HUDEP-2 (cell line): ENCODE data around the gene UBE2S.
"Not testable (repeated sequence)": the region's sequence is repeated elsewhere in the genome, so short reads cannot be mapped to it uniquely, and the experiment has no call there.

Experiments
- DNase-seq, 76 experiments: peaks; one replicate each; lab custom pipeline; 2025; ENCODE audit not compliant: unreplicated experiment in 76 of 76; lab: John Stamatoyannopoulos, UW

UBE2S gene

DNA sequence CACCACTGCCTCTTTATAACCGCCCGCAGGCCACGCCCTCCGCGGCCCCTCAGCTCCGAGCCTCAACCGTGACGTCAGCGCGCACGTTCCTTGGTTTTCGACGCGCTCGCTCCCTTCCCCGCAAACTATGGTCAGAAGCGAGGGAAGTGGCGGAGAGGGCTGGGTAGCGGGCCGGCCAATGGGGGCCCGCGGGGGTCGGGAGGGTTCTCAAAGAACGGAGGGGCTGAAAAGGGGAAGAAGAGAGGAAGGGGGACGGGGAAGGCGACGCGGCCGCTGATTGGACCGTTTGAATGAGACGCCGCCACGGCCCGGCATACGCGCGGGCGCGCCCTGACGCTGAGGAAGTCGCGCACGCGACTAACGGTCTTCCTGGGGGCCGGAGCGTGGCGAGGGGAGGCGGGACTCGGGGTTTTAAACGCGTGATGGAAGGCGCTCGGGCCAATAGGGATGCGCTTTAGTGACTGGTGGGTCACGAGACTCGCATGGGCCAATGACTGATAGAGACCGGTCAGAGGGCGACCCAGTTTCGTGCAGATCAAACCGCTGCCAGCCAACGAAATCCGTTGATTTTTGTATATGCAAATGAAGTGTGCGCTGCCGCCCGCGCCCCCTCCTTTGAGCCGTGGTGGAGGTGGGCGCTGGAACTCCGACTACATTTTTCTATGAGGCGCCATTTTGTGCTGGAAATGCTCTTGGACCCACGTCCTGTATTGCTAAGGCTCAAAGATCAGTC is 378 bp upstream of the UBE2S start:
- peak; percentile 90 to 100 (median 99) for DNase-seq

GRCh38 chr19:55406826-55407549 is 600 bp downstream of the UBE2S start:
- DNase-seq: peak in 36 of 76 experiments; percentile 19 to 65 (median 42)

DNA sequence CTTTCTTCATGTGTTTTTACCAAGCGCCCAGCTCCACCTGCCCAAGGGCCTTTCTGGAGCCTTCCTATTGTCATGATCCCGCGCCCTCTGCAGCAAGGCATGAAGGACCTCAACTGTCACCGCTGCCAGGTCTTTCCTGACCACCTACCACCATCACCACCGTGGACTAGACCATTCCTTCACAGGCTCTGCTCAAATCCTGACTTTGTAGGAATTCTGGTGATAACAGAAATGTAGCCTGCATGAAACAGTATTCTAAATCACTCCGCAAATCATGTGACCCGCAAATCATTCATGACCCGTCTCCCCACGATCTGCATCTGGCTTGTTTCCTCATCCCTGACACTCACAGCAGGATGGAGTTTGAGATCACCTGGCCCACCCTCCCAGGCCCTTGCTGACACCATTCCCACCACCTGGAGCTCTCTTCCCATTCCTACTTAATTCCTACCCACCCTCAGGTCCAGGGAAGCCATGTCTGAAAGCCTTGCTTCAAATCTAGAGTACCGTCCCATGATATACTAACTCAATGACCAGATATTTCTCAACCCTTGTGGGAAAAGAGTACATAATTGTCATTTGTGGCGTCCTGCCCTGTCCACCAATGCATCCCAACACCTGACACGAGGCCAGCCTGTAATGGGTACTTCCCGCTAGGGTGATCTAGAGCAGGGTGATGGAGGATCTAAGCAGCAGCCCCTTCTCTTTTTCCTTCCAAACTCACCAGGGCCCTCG is 1.3 kb downstream of the UBE2S start:
- DNase-seq: no peak

DNA sequence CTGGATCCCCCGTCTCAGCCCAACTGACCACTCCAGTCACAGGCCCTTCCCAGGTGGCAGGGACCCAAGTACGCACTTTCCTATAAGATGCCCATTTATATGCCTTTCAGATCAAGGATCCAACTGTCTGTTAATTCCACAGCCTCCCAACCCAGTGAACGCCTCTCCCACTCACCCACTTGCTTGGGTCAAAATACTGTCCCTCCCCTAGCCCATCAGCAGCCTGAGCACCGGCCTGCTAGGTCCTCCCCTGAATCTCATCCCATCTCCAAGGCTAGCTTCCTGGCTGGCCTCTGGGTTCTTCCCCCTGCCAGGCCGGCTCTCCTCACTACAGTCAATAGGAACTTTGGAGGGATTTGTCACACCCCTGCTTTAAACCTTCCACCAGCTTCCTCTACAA is 1.9 kb downstream of the UBE2S start:
- DNase-seq: no peak

- DNase-seq: no peak
These were observed 5.1 kb downstream of the UBE2S start for GRCh38 chr19:55402509-55402908.

DNA sequence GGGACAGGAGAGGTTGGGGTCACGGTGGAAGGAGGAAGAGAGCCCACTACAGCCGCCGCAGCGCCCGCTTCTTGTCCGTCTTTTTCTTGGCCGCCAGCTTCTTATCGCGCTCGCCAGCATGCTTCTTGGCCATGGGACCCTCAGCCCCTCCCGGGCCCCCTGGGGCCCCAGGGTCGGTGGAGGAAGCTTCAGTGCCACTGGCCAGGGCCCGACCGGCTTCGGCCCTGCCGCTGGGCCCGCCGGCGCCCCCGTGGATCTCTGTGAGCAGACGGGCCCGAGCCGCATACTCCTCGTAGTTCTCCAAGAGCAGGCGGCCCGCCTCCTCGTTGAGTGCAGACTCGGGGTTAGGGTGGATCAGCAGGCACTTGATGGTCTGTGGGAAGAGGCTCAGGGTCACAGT is 6.2 kb downstream of the UBE2S start:
- DNase-seq: not testable (repeated sequence)

- no peak for DNase-seq
These were observed 7.1 kb downstream of the UBE2S start for GRCh38 chr19:55400281-55401087.

GRCh38 chr19:55398200-55398925 is 9.2 kb downstream of the UBE2S start:
- DNase-seq: no peak

DNA sequence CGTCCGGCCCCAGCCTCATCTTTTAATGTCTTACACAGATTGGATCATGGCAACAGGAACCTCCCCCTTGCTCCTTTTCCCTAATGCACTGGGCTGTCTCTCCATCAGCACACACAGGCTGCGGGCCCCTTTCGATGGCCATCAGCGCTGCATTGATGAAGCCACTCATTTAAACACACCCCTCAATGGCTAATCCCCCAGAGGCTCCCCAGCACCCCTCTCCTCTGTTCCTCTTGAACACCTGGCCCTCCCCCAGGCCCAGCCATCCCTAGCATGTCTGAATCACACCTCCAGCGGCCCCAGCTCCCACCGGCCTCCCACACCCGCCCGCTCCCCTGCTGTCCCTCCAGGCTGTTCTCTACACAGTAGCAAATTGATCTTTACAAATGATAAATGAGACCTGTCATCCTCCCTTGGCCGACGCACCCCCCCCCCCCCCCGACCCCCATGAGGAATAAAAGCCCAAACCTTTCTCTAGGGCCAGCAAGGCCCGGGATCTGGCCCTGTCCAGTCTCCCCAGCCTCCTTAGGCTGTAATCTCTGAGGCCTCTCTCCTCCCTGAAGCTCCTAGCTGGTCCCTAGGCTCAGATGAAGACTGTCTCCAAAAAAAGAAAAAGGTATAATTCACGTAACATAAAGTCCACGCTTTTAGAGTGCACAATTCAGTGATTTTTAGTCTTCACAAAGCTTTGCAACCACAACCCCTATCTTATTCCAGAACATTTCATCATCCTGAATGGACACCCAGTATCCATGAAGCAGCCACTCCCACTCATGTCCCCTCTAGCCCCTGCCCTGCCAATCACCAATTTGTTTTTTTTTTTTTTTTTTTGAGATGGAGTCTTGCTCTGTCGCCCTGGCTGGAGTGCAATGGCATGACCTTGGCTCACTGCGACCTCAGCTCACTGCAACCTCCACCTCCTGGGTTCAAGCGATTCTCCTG is 14.5 kb downstream of the UBE2S start:
- DNase-seq: no peak

GRCh38 chr19:55391702-55392615 is 15.6 kb downstream of the UBE2S start:
- no peak for DNase-seq

DNA sequence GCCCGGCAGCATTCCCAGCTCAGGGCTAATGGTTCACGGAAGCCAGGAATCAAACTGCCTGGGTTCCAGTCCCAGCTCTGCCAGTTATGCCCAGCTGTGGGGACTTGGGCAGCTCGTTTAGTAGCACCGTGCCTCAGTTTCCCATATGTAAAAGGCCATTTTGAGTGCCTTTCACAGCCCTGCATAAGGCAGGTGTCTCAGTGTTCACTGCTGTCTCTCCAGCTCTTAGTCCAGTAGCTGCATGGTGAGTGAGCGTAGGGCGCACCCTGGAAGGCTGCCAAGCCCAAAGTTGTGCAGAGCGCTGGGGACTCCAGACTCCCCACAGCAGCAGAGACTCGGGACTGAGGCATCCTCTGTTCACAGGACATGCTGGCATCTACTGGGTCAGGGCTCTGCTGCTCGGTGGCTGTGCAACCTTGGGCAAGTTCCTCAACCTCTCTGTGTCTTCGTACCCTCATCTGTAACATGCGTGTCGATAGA is 16.4 kb downstream of the UBE2S start:
- DNase-seq: peak in 31 of 76 experiments; percentile 21 to 53 (median 38)

DNA sequence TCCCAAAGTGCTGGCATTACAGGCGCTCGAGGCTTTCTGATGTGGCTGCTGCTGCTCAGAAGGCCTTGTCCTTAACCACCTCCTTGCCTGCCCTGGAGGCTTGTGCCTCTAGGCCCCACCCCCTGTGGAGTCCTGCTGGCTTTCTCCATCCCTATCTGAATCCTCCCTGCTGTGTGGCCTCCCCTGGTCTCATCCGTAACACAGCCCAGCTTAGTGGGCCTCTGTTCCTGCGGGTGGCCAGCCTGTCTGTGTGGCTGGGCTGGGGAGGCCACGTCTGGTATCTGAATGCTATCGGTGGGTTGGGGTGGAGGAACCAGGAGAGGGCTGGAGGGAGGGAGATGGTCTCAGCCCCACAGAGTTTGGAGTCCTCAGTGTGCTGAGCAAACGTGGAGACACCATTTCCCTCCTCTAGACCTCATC is 17.1 kb downstream of the UBE2S start:
- peak in 5 of 76 experiments; percentile 23 to 54 (median 30) for DNase-seq

DNA sequence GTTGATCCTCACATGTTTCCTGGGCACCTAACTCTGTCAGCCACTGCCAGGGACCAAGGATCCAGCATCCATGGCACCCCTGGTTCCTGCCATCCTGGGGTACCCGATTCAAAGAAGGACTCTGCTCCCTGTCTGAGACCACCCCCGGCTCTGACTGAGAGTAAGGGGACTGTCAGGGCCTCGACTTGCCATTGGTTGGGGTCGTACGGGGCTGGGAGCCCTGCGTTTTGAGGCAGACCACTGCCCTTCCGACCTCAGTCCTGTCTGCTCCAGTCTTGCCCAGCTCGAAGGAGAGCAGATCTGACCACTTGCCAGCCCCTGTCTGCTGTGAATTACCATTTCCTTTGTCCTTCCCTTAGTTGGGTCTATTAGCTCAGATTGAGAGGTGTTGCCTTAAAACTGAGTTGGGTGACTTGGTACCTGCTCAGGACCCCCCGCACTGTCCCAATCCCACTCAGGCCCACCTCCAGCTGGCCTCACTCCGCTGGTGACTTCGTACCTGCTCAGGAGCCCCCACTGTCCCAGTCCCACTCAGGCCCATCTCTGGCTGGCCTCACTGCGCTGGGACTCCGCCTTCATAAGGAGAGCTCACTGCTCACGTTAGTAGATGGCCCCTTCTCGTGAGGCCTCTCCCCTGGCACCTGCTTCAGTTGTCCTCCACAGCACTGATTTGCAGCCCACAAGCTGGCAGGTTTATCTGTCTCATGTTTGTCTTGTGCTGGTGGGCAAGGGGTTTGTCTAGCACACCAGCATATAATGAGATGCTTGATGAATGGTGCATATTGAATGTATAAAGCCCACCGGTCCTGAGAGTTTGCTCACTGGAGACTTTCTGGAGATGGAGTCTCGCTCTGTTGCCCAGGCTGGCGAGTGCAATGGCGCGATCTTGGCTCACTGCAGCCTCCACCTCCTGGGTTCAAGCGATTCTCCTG is 17.9 kb downstream of the UBE2S start:
- no peak for DNase-seq

DNA sequence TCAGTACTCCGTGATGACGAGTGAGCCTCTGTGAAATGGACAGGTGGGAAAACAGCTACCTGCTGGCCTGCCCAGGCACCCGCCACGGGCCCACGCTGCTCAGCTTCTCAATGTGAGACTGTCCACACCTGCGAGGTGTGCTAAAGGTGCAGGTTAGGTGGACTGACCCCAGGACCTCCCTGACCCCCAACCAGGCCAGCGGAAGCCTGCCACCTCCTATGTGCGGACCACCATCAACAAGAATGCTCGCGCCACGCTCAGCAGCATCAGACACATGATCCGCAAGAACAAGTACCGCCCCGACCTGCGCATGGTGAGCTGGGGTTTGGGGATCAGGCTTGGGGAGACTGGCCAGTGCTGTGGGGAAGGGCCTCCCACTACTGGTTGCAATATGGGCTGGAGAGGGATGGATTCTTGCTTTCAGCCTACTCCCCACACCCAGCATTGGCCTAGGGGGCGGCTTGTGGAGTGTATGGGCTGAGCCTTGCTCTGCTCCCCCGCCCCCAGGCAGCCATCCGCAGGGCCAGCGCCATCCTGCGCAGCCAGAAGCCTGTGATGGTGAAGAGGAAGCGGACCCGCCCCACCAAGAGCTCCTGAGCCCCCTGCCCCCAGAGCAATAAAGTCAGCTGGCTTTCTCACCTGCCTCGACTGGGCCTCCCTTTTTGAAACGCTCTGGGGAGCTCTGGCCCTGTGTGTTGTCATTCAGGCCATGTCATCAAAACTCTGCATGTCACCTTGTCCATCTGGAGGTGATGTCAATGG is 19.7 kb downstream of the UBE2S start:
- DNase-seq: no peak

- no peak for DNase-seq
These were observed 21.1 kb downstream of the UBE2S start for GRCh38 chr19:55386493-55386971.
